ENCODE measurements around the gene BCL2. TPM values are rescaled to one million over a fixed set of nuclear protein-coding genes. Genes with fewer than 3 reads are reported as not detected.
"Not testable (repeated sequence)": the region's sequence is repeated elsewhere in the genome, so short reads cannot be mapped to it uniquely, and the experiment has no call there.

Gene BCL2
- total RNA-seq, 1 donor from 2014 or later: 5.2 TPM

DNA sequence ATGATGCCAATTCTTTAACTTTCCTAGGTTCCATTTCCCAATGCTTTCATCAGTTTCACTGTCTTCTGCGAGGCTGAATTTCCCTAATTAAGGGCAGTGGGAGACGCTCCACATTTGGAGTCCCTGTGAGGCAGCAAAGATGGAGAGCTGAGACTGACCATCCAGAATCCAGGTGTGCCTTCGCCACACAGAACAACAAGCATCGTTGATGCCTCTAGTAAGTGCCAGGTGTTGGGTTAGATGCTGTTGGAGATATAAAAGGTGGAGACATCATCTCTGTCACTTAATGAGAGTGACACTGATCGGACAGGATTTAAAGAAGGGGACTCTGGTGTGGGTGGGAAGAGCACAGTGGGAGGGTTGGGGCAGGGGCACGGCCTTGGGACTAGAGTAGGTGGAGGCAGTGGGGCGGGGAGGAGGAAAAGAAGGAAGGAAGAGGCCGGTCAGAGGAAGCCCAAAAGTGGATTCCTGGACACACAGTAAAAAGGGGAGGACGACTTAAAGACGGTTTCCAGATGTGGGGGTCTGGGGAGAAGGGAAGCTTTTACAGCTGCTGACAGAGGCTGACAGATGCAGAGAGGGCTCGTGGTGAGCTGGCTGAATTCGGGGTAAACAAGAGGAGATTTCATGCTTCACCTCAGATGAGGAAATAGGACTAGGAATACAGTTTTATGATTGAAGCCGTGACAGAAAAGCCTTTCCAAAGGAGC is 113.0 kb downstream of the BCL2 start:
- no peak for DNase-seq (ENCODE audit: low read depth)
- no peaks in the 10 kb centered on the region for H3K36me3 ChIP-seq (ENCODE audit: control insufficient read depth, insufficient read depth, low read length)
- TF ChIP-seq, protein P1, sequence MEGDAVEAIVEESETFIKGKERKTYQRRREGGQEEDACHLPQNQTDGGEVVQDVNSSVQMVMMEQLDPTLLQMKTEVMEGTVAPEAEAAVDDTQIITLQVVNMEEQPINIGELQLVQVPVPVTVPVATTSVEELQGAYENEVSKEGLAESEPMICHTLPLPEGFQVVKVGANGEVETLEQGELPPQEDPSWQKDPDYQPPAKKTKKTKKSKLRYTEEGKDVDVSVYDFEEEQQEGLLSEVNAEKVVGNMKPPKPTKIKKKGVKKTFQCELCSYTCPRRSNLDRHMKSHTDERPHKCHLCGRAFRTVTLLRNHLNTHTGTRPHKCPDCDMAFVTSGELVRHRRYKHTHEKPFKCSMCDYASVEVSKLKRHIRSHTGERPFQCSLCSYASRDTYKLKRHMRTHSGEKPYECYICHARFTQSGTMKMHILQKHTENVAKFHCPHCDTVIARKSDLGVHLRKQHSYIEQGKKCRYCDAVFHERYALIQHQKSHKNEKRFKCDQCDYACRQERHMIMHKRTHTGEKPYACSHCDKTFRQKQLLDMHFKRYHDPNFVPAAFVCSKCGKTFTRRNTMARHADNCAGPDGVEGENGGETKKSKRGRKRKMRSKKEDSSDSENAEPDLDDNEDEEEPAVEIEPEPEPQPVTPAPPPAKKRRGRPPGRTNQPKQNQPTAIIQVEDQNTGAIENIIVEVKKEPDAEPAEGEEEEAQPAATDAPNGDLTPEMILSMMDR (IDR thresholded peaks at IDR 0.05; ENCODE audit: insufficient read depth, low read length, poor library complexity, severe bottlenecking): no peak
- no peaks in the 10 kb centered on the region for H3K27me3 ChIP-seq (ENCODE audit: control insufficient read depth, insufficient read depth, low read length)
- H3K4me3 ChIP-seq (ENCODE audit: low read depth, low read length): no peak overlapping the region

- Histone ChIP-seq H3K27me3 (ENCODE audit: control insufficient read depth, insufficient read depth, low read length) (no peaks in the 10 kb centered on the region), H3K4me3 (ENCODE audit: low read depth, low read length) (no peak overlapping the region), H3K36me3 (ENCODE audit: control insufficient read depth, insufficient read depth, low read length) (no peaks in the 10 kb centered on the region)
- no peak for DNase-seq (ENCODE audit: low read depth)
- TF ChIP-seq, protein P1 (IDR thresholded peaks at IDR 0.05; ENCODE audit: insufficient read depth, low read length, poor library complexity, severe bottlenecking): no peak
Measured at GRCh38 chr18:63205791-63206252, 113.7 kb downstream of the BCL2 start.

GRCh38 chr18:63203497-63203896 is 116.1 kb downstream of the BCL2 start:
- Histone ChIP-seq H3K4me3 (ENCODE audit: low read depth, low read length) (no peak overlapping the region), H3K36me3 (ENCODE audit: control insufficient read depth, insufficient read depth, low read length) (no peaks in the 10 kb centered on the region), H3K27me3 (ENCODE audit: control insufficient read depth, insufficient read depth, low read length) (no peaks in the 10 kb centered on the region)
- TF ChIP-seq, protein P1 (IDR thresholded peaks at IDR 0.05; ENCODE audit: insufficient read depth, low read length, poor library complexity, severe bottlenecking): no peak
- no peak for DNase-seq (ENCODE audit: low read depth)

GRCh38 chr18:63202828-63203227 is 116.7 kb downstream of the BCL2 start:
- Histone ChIP-seq H3K36me3 (ENCODE audit: control insufficient read depth, insufficient read depth, low read length) (no peaks in the 10 kb centered on the region), H3K4me3 (ENCODE audit: low read depth, low read length) (no peak overlapping the region), H3K27me3 (ENCODE audit: control insufficient read depth, insufficient read depth, low read length) (no peaks in the 10 kb centered on the region)
- no peak for DNase-seq (ENCODE audit: low read depth)
- TF ChIP-seq, protein P1 (IDR thresholded peaks at IDR 0.05; ENCODE audit: insufficient read depth, low read length, poor library complexity, severe bottlenecking): no peak

DNA sequence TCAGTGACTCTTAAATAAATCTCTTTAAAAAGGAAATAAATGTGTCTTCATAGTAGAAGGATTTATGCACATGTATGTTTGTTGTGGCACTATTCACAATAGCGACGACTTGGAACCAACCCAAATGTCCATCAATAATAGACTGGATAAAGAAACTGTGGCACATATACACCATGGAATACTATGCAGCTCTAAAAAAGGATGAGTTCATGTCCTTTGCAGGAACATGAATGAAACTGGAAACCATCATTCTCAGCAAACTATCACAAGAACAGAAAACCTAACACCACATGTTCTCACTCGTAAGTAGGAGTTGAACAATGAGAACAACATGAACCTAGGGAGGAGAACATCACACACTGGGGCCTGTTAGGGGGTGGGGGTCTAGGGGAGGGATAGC is 118.1 kb downstream of the BCL2 start:
- H3K4me3 ChIP-seq (ENCODE audit: low read depth, low read length); H3K36me3 ChIP-seq (ENCODE audit: control insufficient read depth, insufficient read depth, low read length); H3K27me3 ChIP-seq (ENCODE audit: control insufficient read depth, insufficient read depth, low read length); DNase-seq (ENCODE audit: low read depth): not testable (repeated sequence)

DNA sequence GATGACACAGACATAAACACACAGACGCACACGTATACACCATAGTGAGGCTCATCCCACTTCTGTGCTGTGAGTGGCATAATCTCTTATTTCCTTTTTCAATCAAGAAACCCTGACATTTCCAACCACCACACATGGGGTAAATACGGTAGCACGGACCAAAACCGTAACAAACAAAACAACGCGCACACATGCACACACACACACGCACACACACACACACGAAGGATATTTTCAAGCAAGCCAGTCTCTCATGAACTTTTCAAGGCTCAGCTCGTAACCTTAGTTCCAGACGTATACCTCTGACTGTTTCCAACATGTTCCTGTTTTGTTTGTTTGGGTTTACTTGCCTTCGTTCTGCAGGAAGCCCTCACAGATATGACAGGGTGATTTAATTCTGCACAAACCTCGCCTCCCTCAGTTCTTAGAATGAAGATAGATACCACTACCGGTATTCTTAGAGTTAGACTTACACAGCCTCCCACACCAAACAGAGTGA is 119.8 kb downstream of the BCL2 start:
- Histone ChIP-seq H3K36me3 (ENCODE audit: control insufficient read depth, insufficient read depth, low read length) (no peaks in the 10 kb centered on the region), H3K4me3 (ENCODE audit: low read depth, low read length) (no peak overlapping the region), H3K27me3 (ENCODE audit: control insufficient read depth, insufficient read depth, low read length) (no peaks in the 10 kb centered on the region)
- TF ChIP-seq, protein P1 (IDR thresholded peaks at IDR 0.05; ENCODE audit: insufficient read depth, low read length, poor library complexity, severe bottlenecking): no peak
- no peak for DNase-seq (ENCODE audit: low read depth)
